ENCODE measurements around the gene SLC49A4. TPM values are rescaled to one million over a fixed set of nuclear protein-coding genes. Genes with fewer than 3 reads are reported as not detected.

SLC49A4 gene
- total and polyA plus RNA-seq, 2 of the 13 experiments (the other 11 are each of a cell fraction or from before 2014, with no cell fraction given) = 6.5 to 16.3 TPM

DNA sequence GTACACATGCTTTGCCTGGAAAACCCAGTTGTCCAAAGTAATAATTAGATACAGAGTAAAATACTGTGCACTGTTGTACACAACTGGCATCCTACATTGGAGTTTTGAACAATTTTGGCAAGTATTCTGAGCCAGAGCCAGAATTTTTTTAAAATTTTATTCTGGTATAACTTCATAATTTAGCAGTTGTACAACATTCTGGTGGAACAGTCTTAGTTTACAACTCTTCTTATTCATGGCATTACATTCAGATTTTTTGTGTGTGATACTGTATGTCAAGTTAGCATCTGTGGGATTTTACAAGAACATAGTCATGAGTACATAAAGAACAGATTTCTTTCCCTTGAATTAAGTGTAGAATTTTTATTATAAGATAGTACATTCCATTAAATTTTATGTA lies 67.5 kb downstream of the SLC49A4 start:
- ChIA-PET CTCF (ENCODE audit: low intra/inter-chr PET ratio, low total read pairs) (no interaction called here), POLR2A (no interaction called here)
- FAIRE-seq (no peak), DNase-seq (ENCODE audit: low spot score) (no peak), ATAC-seq (no peak)
- H3K4me2 ChIP-seq (ENCODE audit: low read depth, low read length) = no peak overlapping the region
- TF ChIP-seq SNAPC2 (CRISPR knock-in tag; IDR thresholded peaks at IDR 0.05) (no peak), ZSCAN29 (CRISPR knock-in tag; conservative IDR thresholded peaks at IDR 0.05) (no peak), NR3C1 (CRISPR knock-in tag; IDR thresholded peaks at IDR 0.05) (no peak), BRD4 (CRISPR knock-in tag; IDR thresholded peaks at IDR 0.05) (no peak), ZSCAN31 (CRISPR knock-in tag; IDR thresholded peaks at IDR 0.05; ENCODE audit: low read depth) (no peak), ZNF441 (CRISPR knock-in tag; IDR thresholded peaks at IDR 0.05; ENCODE audit: borderline replicate concordance) (no peak), HHEX (CRISPR knock-in tag; IDR thresholded peaks at IDR 0.05) (no peak), ZNF543 (CRISPR knock-in tag; IDR thresholded peaks at IDR 0.05) (no peak), EZH2 (conservative IDR thresholded peaks at IDR 0.05; ENCODE audit: low read depth, low read length) (no peak)
- TF ChIP-seq, protein P1, sequence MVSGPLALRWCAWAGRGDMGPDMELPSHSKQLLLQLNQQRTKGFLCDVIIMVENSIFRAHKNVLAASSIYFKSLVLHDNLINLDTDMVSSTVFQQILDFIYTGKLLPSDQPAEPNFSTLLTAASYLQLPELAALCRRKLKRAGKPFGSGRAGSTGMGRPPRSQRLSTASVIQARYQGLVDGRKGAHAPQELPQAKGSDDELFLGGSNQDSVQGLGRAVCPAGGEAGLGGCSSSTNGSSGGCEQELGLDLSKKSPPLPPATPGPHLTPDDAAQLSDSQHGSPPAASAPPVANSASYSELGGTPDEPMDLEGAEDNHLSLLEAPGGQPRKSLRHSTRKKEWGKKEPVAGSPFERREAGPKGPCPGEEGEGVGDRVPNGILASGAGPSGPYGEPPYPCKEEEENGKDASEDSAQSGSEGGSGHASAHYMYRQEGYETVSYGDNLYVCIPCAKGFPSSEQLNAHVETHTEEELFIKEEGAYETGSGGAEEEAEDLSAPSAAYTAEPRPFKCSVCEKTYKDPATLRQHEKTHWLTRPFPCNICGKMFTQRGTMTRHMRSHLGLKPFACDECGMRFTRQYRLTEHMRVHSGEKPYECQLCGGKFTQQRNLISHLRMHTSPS (CRISPR knock-in tag; IDR thresholded peaks at IDR 0.05; ENCODE audit: low read depth) = no peak
- no peaks in the 10 kb centered on the region for H3K27me3 ChIP-seq (ENCODE audit: control insufficient read depth in 1 of 2, insufficient read depth in 2 of 2, low read length in 2 of 2)
- no peaks in the 10 kb centered on the region; a peak in 1 of 5 replicates for H3K36me3 ChIP-seq (replicated peaks in 1 of 2; ENCODE audit: control insufficient read depth in 1 of 2, insufficient read depth in 2 of 2, low read length in 2 of 2)
- no peak overlapping the region for H3K4me3 ChIP-seq (replicated peaks in 1 of 3; ENCODE audit: insufficient read depth in 1 of 3, low read depth in 2 of 3, low read length in 3 of 3)
- H3K27ac ChIP-seq (ENCODE audit: extremely low read length, insufficient read depth, low read length) = no peak overlapping the region
- BruUV-seq (replicated peaks) = no TSS peak
- no peaks in the 10 kb centered on the region for H3K9me3 ChIP-seq (ENCODE audit: low read length)
- intact Hi-C loops (cut with micrococcal nuclease; ENCODE audit: unreplicated experiment) = no loop called here
- H3K4me1 ChIP-seq (ENCODE audit: insufficient read depth, low read length) = no peaks in the 10 kb centered on the region
- no peaks in the 10 kb centered on the region for H3K79me2 ChIP-seq (ENCODE audit: insufficient read depth, low read length)
- H4K20me1 ChIP-seq (ENCODE audit: insufficient read depth, low read length) = no peaks in the 10 kb centered on the region
- in situ Hi-C loops (cut with HindIII; ENCODE audit: extremely low pct_ligation_motif_present, low pct_unique_long_range_greater_than_20kb) = no loop called here
- no peak overlapping the region for H3K9ac ChIP-seq (ENCODE audit: insufficient read depth, low read depth, low read length)
- no peak overlapping the region for H2AFZ ChIP-seq (ENCODE audit: low read length)

All from HepG2 (cell line).